Astrocyte (in vitro differentiated cells and primary cell): ENCODE data around the gene SYT8.

ENCODE experiments used
- CTCF ChIP-seq: IDR thresholded peaks from 2 replicates; pipeline ENCODE4 v1.5.1; 2011; ENCODE audit warnings: low read depth, mild to moderate bottlenecking, inconsistent platforms, low read length, moderate library complexity; ENCODE audit not compliant: insufficient read depth
- EZH2 ChIP-seq: IDR thresholded peaks from 2 replicates; pipeline ENCODE4 v1.6.1; 2012; ENCODE audit warnings: mild to moderate bottlenecking, low read length, inconsistent platforms; ENCODE audit not compliant: insufficient read depth

- no peak for TF ChIP-seq CTCF
- no peak for TF ChIP-seq EZH2
These were observed 12.0 kb upstream of the SYT8 start for GRCh38 chr11:1822648-1823375.
